Mammary epithelial cell (primary cell): ENCODE results near the gene OR5B21.

Experiments
- CTCF ChIP-seq, 2 donors: IDR thresholded peaks in 1 of 2; conservative IDR thresholded peaks in 1 of 2; 2 replicates each; pipeline ENCODE4 v1.5.1; 2011 to 2012; ENCODE audit warnings: inconsistent platforms in 2 of 2, low read length in 2 of 2, mild to moderate bottlenecking in 2 of 2, control low read depth in 1 of 2, low read depth in 1 of 2; ENCODE audit not compliant: insufficient read depth in 1 of 2; ENCODE audit errors: extremely low read depth in 1 of 2
- EZH2 ChIP-seq: IDR thresholded peaks from 2 replicates; pipeline ENCODE4 v1.6.1; 2012; ENCODE audit warnings: low read length, inconsistent platforms, borderline replicate concordance

- no peak for TF ChIP-seq CTCF (conservative IDR thresholded peaks at IDR 0.05 in 1 of 2, IDR thresholded peaks at IDR 0.05 in 1 of 2; ENCODE audit: extremely low read depth in 1 of 2, insufficient read depth in 1 of 2, low read depth in 1 of 2, low read length in 2 of 2)
- TF ChIP-seq EZH2 = no peak
These were observed 41.7 kb upstream of the OR5B21 start for GRCh38 chr11:58549644-58550043.
